Right lobe of liver (tissue), 6 donors: ENCODE measurements around the gene SLC26A11. TPM values are rescaled to one million over a fixed set of nuclear protein-coding genes. Genes with fewer than 3 reads are reported as not detected.
A peak's percentile ranks its signal among the peaks of the same experiment; 100 is the strongest.

Experiments
- ATAC-seq, 4 donors: fragments of 200-7000 bp; cut with Tn5 transposase; one replicate each; pipeline ENCODE4 v1.9.1; 2020; ENCODE audit warnings: mild to moderate bottlenecking in 4 of 4, moderate library complexity in 4 of 4
- DNase-seq, 3 donors: peaks; one replicate each; pipeline ENCODE4 v3.0.0-alpha.2; 2020
- H3K27ac ChIP-seq, 3 donors: fragments of 200-600 bp; one replicate each; pipeline ENCODE4 v1.8.0; 2022
- H3K27me3 ChIP-seq, 2 donors: fragments of 200-600 bp; one replicate each; pipeline ENCODE4 v1.8.0; 2022
- H3K36me3 ChIP-seq, 4 donors: fragments of 200-600 bp; sonication (generic) in 1 of 4; one replicate each; pipeline versions ENCODE4 v1.5.1 to v1.8.0; 2017 to 2022; ENCODE audit warnings: control low read depth in 1 of 4
- H3K4me1 ChIP-seq, 4 donors: fragments of 200-600 bp; sonication (generic) in 1 of 4; one replicate each; pipeline versions ENCODE4 v1.5.1 to v1.8.0; 2017 to 2022; ENCODE audit warnings: control low read depth in 1 of 4
- H3K4me3 ChIP-seq, 3 donors: fragments of 200-600 bp; one replicate each; pipeline ENCODE4 v1.8.0; 2022
- H3K9me3 ChIP-seq, 4 donors: fragments of 200-600 bp; sonication (generic) in 1 of 4; one replicate each; pipeline versions ENCODE4 v1.5.1 to v1.8.0; 2017 to 2022; ENCODE audit warnings: control low read depth in 1 of 4
- CTCF ChIP-seq, 4 donors: fragments of 200-600 bp in 3 of 4; fragments of 450-650 bp in 1 of 4; IDR thresholded peaks; one replicate each; pipeline versions ENCODE4 v1.5.1 to v1.8.0; 2016 to 2022; ENCODE audit warnings: antibody characterized with exemption in 4 of 4, mild to moderate bottlenecking in 2 of 4
- POLR2A ChIP-seq: fragments of 450-650 bp; IDR thresholded peaks from one replicate; pipeline ENCODE4 v1.6.1; 2017; ENCODE audit warnings: antibody characterized with exemption, mild to moderate bottlenecking
- WGBS: methylation state at CpG from one replicate; pipeline ENCODE4 v1.1.6; 2018; ENCODE audit warnings: low coverage, low lambda C conversion rate; ENCODE audit not compliant: insufficient coverage; ENCODE audit errors: missing lambda C conversion rate; 5-methylcytosine and 5-hydroxymethylcytosine counted together
- intact Hi-C, 2 donors: fragments of 100-400 bp; cut with DNase I; formaldehyde crosslinking; loops; one replicate each; pipeline versions ENCODE4 v1.11.2 to v1.14.1; 2022
- long read RNA-seq: library from polyadenylated mRNA; unstranded; transcript quantifications from one replicate; pipeline ENCODE4 v2.0.0, GENCODE V29; 2019
- total RNA-seq, 6 experiments: library from RNA; depleted of rRNA in 2 of 6; stranded (reverse); fragments of >200 nt in 2 of 6; fragmentation: NEBNext Ultra II Directional in 3 of 6; extraction: Animal tissue kit (Norgen Biotek cat#: 25700) in 3 of 6; gene quantifications; one replicate each; pipeline versions ENCODE4 v1.1.0 to v1.2.4, GENCODE V29; 2016 to 2023
- donor health status: DM: no; HTN: yes; CAD: no.
- donor health status: DM: no; HTN: no; CAD: no.
- donor health status: DM: no; HTN: no; CAD: no.
- donor health status: DM: no; HTN: yes; CAD: no.
- donor health status: DM: no; HTN: yes; CAD: no.

SLC26A11 gene
- 1 to 10 TPM; 5.8 to 9.8 (median 6.5) TPM for total RNA-seq
- long read RNA-seq, partial matches to known transcripts: 0 of 1 reads
- long read RNA-seq, other reads (novel, unspliced or antisense): 0 of 1 reads

- TF ChIP-seq POLR2A (peak; percentile 72), CTCF (IDR thresholded peaks at IDR 0.05) (no peak)
- H3K9me3 ChIP-seq: no peaks in the 10 kb centered on the region
- under 1% methylated on average over 31 of the region's 77 CpGs for WGBS
- ATAC-seq (peak; percentile 89 to 94 (median 90)), DNase-seq (peak; percentile 88 to 89 (median 88))
- H3K4me3 ChIP-seq: peak within 1 kb of the TSS; percentile 86 to 95 (median 93)
- peaks cover 0 to 6% (median 0%) of the 10 kb centered on the region in 4 donors for H3K36me3 ChIP-seq
- intact Hi-C loops: no loop called here
- peaks cover 0 to 6% (median 2%) of the 10 kb centered on the region in 4 donors for H3K4me1 ChIP-seq
- H3K27ac ChIP-seq: peak within 1 kb of the TSS; percentile 72 to 89 (median 80)
- no peaks in the 10 kb centered on the region for H3K27me3 ChIP-seq
Observed at GRCh38 chr17:80220054-80220735, at the start of gene SLC26A11, which contains the start of gene SGSH. Gene SLC26A11, plus strand, starts transcription at chr17:80220427. Its CDS starts 1,134 bp downstream, at chr17:80221561. Gene SGSH, minus strand, starts transcription at chr17:80220333. Its CDS starts 20 bp downstream, at chr17:80220313.

GRCh38 chr17:80171681-80172080 lies 48.5 kb upstream of the SLC26A11 start:
- no CpG with 5 or more reads among the region's 7 CpGs for WGBS
- intact Hi-C loops: no loop called here
- no peak for ATAC-seq
- no peak for DNase-seq
- Histone ChIP-seq H3K4me3 (no peak overlapping the region), H3K9me3 (no peaks in the 10 kb centered on the region), H3K36me3 (no peaks in the 10 kb centered on the region), H3K4me1 (no peaks in the 10 kb centered on the region), H3K27me3 (no peaks in the 10 kb centered on the region), H3K27ac (no peak overlapping the region)
- TF ChIP-seq CTCF (IDR thresholded peaks at IDR 0.05) (no peak), POLR2A (no peak)

GRCh38 chr17:80173126-80173525 lies 47.1 kb upstream of the SLC26A11 start:
- 77% methylated on average over 10 of the region's 12 CpGs for WGBS
- Histone ChIP-seq H3K36me3 (no peaks in the 10 kb centered on the region), H3K27me3 (no peaks in the 10 kb centered on the region), H3K27ac (no peak overlapping the region), H3K4me1 (no peaks in the 10 kb centered on the region), H3K9me3 (no peaks in the 10 kb centered on the region), H3K4me3 (no peak overlapping the region)
- no peak for TF ChIP-seq POLR2A
- no peak for TF ChIP-seq CTCF (IDR thresholded peaks at IDR 0.05)
- intact Hi-C loops: no loop called here
- ATAC-seq (no peak), DNase-seq (no peak)

GRCh38 chr17:80173916-80174315 lies 46.3 kb upstream of the SLC26A11 start:
- Histone ChIP-seq H3K4me1 (no peaks in the 10 kb centered on the region), H3K27me3 (no peaks in the 10 kb centered on the region), H3K36me3 (no peaks in the 10 kb centered on the region), H3K27ac (no peak overlapping the region), H3K4me3 (no peak overlapping the region), H3K9me3 (no peaks in the 10 kb centered on the region)
- intact Hi-C loops: no loop called here
- TF ChIP-seq POLR2A (no peak), CTCF (IDR thresholded peaks at IDR 0.05) (no peak)
- 86% methylated on average over 6 of the region's 6 CpGs for WGBS
- DNase-seq (no peak), ATAC-seq (no peak)
